MM.1S (cell line): ENCODE measurements around the gene XPR1.

Source experiments
- DNase-seq: peaks from one replicate; pipeline ENCODE4 v3.0.0-alpha.2; 2015
- H2AFZ ChIP-seq: fragments of 300-600 bp; sonication (generic); 2 replicates; pipeline ENCODE4 v1.6.0; 2016; ENCODE audit warnings: antibody characterized with exemption, low read length
- H3F3A ChIP-seq: fragments of 300-600 bp; sonication (generic); 2 replicates; pipeline ENCODE4 v1.6.1; 2016; ENCODE audit warnings: mild to moderate bottlenecking, antibody characterized with exemption, low read length, moderate library complexity, mixed read lengths; ENCODE audit not compliant: insufficient read depth
- H3K27ac ChIP-seq: fragments of 300-600 bp; sonication (generic); 2 replicates; pipeline ENCODE4 v1.5.1; 2016; ENCODE audit warnings: mild to moderate bottlenecking, low read length
- H3K27me3 ChIP-seq: fragments of 300-600 bp; sonication (generic); replicated peaks from 2 replicates; pipeline ENCODE4 v1.6.0; 2016; ENCODE audit warnings: low read length; ENCODE audit not compliant: insufficient read depth
- H3K36me3 ChIP-seq: fragments of 300-600 bp; sonication (generic); replicated peaks from 2 replicates; pipeline ENCODE4 v1.6.1; 2016; ENCODE audit warnings: mild to moderate bottlenecking, low read length, mixed read lengths; ENCODE audit not compliant: insufficient read depth
- H3K4me1 ChIP-seq: fragments of 300-600 bp; sonication (generic); 2 replicates; pipeline ENCODE4 v1.6.1; 2016; ENCODE audit warnings: low read length, mixed read lengths
- H3K4me2 ChIP-seq: fragments of 300-600 bp; sonication (generic); 2 replicates; pipeline ENCODE4 v1.6.0; 2016; ENCODE audit warnings: low read depth, low read length
- H3K4me3 ChIP-seq: fragments of 300-600 bp; sonication (generic); 2 replicates; pipeline ENCODE4 v1.5.1; 2016; ENCODE audit warnings: low read length, mixed read lengths
- H3K79me2 ChIP-seq: fragments of 300-600 bp; sonication (generic); 2 replicates; pipeline ENCODE4 v1.6.1; 2016; ENCODE audit warnings: mixed run types, low read length, mixed read lengths
- H3K9ac ChIP-seq: fragments of 300-600 bp; sonication (generic); 2 replicates; pipeline ENCODE4 v1.6.1; 2016; ENCODE audit warnings: low read length, mixed read lengths
- H3K9me2 ChIP-seq: fragments of 300-600 bp; sonication (generic); replicated peaks from 2 replicates; pipeline ENCODE4 v1.6.1; 2016; ENCODE audit warnings: mild to moderate bottlenecking, low read length, mixed read lengths; ENCODE audit not compliant: insufficient read depth
- H3K9me3 ChIP-seq: fragments of 300-600 bp; sonication (generic); replicated peaks from 2 replicates; pipeline ENCODE4 v1.6.1; 2016; ENCODE audit warnings: mild to moderate bottlenecking, low read length, mixed read lengths; ENCODE audit not compliant: insufficient read depth
- H4K20me1 ChIP-seq: fragments of 300-600 bp; sonication (generic); 2 replicates; pipeline ENCODE4 v1.6.1; 2016; ENCODE audit warnings: mild to moderate bottlenecking, low read length, moderate library complexity, mixed read lengths; ENCODE audit not compliant: insufficient read depth
- EZH2 ChIP-seq: fragments of 300-600 bp; sonication (generic); optimal IDR thresholded peaks from 2 replicates; pipeline ENCODE3; 2017; ENCODE audit warnings: low read depth, mild to moderate bottlenecking, antibody characterized with exemption, low read length, mixed read lengths
- EZH2phosphoT487 ChIP-seq: fragments of 300-600 bp; sonication (generic); IDR thresholded peaks from 2 replicates; pipeline ENCODE4 v1.6.1; 2018; ENCODE audit warnings: antibody characterized with exemption, low read length
- TF ChIP-seq, protein P1 (sequence below): fragments of 300-600 bp; sonication (generic); IDR thresholded peaks from 2 replicates; pipeline ENCODE4 v1.5.1; 2016; ENCODE audit warnings: antibody characterized with exemption, low read length, mixed read lengths

The XPR1 gene

DNA sequence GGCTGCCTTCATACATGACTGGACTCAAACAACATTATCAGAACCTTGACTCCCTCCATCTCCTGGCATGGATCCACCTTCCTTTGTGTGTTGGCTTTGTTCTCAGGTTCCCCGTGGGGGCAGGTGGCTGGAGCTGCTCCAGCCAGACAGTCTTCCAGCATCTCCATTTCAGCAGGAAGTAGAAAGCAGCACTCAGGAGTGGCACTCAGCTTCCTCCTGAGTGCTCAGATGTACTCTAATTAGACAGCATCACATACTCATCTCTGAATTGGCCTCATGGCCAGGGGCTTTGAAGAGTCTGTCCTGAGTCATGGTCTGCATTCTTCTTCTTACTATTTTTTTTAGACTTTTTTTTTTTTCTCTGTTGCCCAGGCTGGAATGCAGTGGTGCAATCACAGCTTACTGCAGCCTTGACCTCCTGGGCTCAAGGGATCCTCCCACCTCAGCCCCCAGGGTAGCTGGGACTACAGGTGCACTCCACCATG is 45.1 kb upstream of the XPR1 start:
- Histone ChIP-seq H4K20me1 (no peaks in the 10 kb centered on the region), H2AFZ (no peak overlapping the region), H3K9me2 (no peaks in the 10 kb centered on the region), H3K4me3 (no peak overlapping the region), H3K9ac (no peak overlapping the region), H3K27ac (no peak overlapping the region), H3K4me2 (no peak overlapping the region), H3K4me1 (no peaks in the 10 kb centered on the region), H3K36me3 (no peaks in the 10 kb centered on the region), H3K9me3 (no peaks in the 10 kb centered on the region), H3F3A (no peaks in the 10 kb centered on the region), H3K27me3 (no peaks in the 10 kb centered on the region), H3K79me2 (no peaks in the 10 kb centered on the region)
- no peak for DNase-seq
- no peak for TF ChIP-seq EZH2
- TF ChIP-seq, protein P1, sequence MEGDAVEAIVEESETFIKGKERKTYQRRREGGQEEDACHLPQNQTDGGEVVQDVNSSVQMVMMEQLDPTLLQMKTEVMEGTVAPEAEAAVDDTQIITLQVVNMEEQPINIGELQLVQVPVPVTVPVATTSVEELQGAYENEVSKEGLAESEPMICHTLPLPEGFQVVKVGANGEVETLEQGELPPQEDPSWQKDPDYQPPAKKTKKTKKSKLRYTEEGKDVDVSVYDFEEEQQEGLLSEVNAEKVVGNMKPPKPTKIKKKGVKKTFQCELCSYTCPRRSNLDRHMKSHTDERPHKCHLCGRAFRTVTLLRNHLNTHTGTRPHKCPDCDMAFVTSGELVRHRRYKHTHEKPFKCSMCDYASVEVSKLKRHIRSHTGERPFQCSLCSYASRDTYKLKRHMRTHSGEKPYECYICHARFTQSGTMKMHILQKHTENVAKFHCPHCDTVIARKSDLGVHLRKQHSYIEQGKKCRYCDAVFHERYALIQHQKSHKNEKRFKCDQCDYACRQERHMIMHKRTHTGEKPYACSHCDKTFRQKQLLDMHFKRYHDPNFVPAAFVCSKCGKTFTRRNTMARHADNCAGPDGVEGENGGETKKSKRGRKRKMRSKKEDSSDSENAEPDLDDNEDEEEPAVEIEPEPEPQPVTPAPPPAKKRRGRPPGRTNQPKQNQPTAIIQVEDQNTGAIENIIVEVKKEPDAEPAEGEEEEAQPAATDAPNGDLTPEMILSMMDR = no peak
- no peak for TF ChIP-seq EZH2phosphoT487

DNA sequence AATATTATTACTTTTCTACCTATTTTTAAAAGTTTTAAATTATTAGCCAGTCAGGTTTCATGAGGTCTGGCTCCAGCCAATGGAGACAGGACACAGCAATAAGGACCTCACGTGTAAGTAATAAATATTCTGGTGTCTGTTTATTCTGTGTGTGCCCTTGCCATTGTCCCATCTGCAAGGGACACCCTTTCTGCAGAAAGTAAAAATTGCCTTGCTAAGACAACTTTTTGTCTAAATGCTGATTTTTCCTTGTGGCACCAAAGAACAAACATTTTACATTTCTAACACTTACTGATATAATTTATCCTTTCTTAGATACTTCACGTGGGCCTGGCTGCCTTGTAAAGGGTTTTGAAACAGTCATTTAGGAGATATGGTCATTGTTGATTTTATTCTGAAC is 43.7 kb upstream of the XPR1 start:
- no peaks in the 10 kb centered on the region for H3K4me1 ChIP-seq
- H4K20me1 ChIP-seq = no peaks in the 10 kb centered on the region
- H3K4me3 ChIP-seq = no peak overlapping the region
- H3K9me3 ChIP-seq = no peaks in the 10 kb centered on the region
- no peak overlapping the region for H3K27ac ChIP-seq
- H3K4me2 ChIP-seq = no peak overlapping the region
- no peaks in the 10 kb centered on the region for H3K79me2 ChIP-seq
- DNase-seq = no peak
- H3K9me2 ChIP-seq = no peaks in the 10 kb centered on the region
- no peak overlapping the region for H2AFZ ChIP-seq
- no peaks in the 10 kb centered on the region for H3K27me3 ChIP-seq
- no peak overlapping the region for H3K9ac ChIP-seq
- H3K36me3 ChIP-seq = no peaks in the 10 kb centered on the region
- TF ChIP-seq EZH2phosphoT487 (no peak), EZH2 (no peak)
- TF ChIP-seq, protein P1 = no peak
- no peaks in the 10 kb centered on the region for H3F3A ChIP-seq

DNA sequence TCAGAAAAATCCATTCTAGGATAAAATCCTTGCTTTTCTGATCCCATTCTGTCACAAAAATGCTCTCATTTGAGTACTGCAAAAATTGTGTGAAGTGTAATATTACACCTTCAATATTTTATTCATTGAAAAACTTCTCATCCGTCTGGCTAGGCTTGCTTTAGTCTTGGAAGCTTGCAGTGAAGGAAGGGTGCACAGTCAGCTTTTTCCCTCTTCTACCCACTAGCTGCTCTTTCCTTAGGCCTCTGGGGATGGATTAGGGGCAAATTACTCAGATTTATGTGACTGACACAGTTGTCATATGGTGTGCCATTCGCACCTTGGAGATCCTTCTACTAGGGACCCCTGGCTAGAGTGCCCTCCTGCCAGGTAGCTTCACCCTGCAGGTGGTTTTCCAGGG is 40.9 kb upstream of the XPR1 start:
- Histone ChIP-seq H3K4me1 (no peaks in the 10 kb centered on the region), H3K27ac (no peak overlapping the region), H3K27me3 (no peaks in the 10 kb centered on the region), H3K79me2 (no peaks in the 10 kb centered on the region), H3K4me3 (no peak overlapping the region), H2AFZ (no peak overlapping the region), H3K36me3 (no peaks in the 10 kb centered on the region), H3K4me2 (no peak overlapping the region), H4K20me1 (no peaks in the 10 kb centered on the region), H3K9me2 (no peaks in the 10 kb centered on the region), H3K9me3 (no peaks in the 10 kb centered on the region), H3F3A (no peaks in the 10 kb centered on the region), H3K9ac (no peak overlapping the region)
- no peak for TF ChIP-seq EZH2
- TF ChIP-seq EZH2phosphoT487 = no peak
- TF ChIP-seq, protein P1 = no peak
- no peak for DNase-seq
